ENCODE measurements around the gene MKS1.

The MKS1 gene

DNA sequence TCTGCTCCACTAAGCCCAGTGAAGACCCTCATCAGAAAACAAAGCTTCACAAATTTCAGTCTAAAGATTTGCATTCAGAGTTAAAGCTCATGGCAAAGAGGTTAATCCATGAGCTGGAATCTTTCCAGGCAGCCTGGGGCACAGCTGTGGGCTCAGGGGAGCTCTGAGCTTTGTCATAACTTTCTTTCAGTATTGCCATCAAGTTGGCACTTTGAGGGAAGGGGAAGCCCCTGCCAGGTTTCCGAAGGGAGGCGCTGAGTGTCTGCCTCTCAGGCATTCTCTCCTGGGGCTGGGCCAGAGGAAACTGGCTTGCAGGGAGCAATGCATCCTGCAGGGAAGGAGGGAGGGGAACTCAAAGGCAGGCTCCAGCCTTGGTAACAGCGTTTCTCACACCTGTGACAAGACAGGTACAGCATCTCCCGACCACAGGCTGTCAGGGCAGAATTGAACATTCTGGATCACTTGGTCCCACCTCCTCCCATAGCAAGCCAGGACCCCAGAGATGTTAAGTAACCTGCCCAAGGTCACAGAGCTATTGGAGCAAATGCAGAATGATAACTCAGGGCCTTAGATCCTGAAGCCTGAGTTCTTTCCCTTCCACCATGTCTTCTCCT, 23.2 kb upstream of the MKS1 start:
- no peak for DNase-seq

DNA sequence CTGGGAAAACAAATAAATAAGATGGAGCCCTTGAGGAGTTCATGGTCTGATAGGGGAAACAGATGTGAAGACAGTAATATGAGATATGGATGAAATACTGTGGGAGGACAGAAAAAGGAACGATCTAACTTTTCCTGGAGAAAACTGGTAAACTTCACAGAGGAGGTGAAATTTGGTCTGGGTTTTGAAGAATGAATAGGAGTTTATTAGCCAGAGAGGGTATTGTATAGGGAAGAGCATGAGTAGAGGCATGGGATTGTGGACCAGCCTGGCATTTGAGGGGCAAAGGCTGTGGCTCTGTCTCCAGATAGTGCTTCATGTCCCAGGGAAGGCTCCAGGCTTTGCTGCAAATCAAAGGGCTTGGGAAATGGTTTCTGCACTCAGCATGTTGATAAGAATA, 20.9 kb upstream of the MKS1 start:
- no peak for DNase-seq

DNA sequence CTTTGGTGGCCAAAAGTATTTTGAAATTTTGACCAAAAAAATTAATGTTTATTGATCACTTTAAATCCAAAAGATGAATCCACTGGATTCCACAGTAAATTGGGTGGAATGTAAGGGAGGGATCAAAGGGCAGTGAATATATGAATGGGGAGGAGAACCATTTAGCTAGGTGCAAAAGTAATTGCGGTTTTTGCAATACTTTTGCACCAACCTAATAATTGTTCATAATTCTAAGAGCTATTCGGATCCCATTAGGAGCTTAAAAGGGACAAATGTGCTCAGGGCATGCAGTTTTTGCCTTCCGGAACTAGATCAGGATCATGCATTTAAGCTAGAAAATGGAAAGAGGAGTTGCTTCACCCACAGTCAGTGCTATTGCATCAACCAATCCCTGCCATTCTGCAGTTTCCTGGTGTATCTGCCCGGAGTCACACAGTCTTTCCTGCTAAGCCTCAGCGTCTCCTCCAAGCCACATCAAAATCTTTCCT, 19.1 kb upstream of the MKS1 start, which contains the start of gene LPO:
LPO (plus strand) TSS at position 438 of the 488 bp plus-strand sequence. CDS start 4,396 bp downstream, outside the sequence.
- no peak for DNase-seq

DNA sequence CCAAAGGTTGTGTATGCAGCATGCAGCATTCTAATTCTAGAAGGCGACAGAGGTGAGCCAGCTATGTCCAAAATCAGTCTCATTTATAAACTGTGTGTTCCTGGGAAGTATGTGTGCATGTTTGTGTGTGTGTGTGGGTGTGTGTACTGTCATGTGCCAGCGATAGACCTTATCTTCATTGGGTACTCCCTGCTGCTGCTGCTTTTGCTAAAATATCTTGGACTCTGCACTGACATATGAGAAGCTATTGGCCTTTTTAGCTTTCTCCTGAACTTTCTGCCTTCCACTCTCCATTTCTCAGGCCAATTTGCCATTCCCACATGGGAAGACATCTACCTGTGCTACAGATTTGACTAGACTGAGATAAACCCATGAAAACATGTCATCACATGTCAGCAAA, 17.3 kb upstream of the MKS1 start:
- DNase-seq: no peak

DNA sequence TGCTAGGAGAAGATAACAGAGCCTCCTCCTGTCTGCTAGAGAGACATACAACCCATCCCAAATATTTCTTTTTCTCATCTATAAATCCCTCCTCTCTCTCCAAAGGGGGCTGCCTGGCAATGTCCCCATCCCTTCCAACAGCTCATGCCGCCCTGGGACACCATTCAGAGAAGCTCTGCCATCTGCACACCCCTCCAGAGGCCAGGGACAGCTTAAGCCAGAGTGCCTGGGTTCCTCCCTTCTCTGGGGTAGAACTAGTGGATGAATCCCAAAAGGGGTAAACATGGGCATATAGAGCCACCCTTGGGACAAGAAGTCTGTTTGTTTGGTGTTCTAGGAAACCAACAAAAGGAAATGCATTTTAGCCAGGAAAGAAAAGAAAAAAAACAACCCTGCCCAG, 16.8 kb upstream of the MKS1 start:
- no peak for DNase-seq

DNA sequence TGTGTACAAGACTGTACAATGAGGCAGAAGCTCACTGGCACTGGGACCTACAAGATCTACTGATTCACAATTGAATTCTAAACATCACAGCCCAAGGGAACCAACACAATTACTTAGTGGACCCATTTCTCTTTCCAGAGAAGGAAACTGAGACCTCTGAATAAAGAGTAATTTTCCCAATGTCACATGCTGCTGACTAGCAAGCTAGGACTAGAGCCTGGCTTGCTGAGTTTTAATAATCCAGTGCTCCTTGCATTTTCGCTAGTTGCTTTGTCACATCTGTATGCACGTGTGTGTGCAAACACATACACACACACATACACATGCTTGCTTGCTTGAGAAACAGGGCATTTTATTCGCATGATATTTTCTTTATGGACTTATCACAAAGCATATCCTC, 15.5 kb upstream of the MKS1 start:
- no peak for DNase-seq

DNA sequence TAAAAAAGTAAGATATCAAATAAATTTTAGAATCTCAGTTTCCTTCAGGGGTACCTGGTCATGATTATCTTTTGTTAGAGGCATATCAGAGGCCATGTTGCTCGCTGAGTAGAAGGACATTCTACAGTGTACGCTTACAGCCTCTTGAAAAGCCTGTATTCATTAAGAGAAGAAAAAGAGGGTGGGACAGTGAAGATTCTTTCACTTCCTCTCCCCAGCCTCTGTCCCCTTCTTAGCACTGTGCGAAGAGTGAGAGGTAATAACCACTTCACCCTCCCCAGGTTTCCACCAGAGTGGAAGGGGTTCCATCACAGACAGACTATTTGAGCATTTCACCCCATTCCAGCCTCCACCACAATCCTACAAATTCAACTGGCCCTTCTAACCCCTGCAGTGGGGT, 14.5 kb upstream of the MKS1 start:
- no peak for DNase-seq

DNA sequence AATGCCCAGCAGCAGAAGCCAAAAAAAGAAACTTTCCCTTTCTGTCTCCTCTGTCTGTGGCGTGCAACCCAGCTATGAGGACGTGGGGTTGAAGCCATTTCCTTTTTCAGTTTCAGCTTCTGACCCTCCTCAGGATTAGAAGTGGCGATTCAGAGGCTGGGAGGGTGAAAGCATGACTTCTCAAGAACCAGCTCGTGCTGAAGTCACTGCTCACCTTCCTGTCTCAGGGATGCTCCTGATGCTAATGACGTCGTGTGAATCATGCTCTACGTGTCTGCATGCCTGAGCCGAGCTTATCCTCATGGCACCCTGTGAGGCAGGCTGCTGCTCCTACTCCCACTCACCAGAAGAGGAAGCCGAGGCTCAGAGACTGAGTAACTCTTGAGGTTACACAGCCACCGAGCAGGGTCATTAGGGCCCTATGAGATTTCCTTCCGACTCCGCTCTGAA, 13.7 kb upstream of the MKS1 start:
- peak; percentile 90 for DNase-seq

DNA sequence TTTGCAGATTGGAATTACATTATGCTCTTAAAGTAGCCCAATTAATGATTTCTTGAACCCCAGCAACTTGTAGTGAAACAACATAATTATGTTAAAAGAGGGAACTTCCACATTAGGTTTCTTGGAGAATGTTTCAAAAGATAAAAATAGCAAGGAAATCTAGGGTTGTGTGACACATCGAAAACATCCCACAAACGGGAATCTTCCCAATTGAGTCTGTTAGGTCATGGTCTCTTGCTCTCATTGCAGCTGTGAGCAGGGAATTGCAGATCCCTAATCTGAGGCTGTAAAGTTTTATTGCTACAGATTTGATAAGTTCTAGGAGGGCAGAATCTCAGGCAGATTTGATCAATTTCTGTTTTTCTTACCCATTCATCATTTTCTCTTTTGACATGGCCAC, 12.6 kb upstream of the MKS1 start:
- DNase-seq: peak; percentile 67

DNA sequence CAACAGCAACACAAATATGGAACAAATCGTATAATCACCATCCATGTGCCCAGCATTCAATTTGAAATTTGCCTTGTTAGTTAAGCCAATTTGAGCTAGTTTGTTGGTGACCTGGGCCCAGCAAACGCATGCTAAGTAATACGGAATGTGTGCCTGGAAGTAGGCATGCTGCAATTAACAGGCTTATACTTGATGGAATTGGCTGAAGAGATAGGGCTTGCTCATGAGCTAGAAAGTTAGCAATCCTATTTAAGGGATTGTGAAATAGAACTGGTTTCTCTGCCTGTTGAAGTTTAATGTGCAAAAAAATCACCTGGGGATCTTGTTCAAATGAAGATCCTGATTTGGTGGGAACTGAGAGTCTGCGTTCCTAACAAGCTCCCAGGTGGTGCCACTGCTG, 10.8 kb upstream of the MKS1 start:
- no peak for DNase-seq

DNA sequence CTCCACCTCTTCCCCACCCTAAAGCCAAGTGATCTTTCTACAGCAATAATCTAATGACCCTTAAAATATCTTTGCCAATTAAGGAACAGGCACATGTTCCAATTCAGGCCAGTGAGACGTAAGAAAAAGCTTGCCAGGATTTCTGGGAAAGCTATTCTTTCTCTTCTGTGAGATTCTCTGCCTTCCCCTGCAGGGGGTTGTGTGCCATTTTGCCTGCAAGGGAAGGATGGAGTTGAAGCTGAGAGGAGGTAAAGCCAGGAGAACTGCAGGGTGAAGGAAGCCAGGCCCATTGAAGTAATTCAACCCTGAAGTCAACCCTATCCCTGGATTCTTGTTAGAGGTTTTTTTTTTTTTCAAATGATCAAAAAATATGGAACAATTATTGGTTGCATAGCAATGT, 10.3 kb upstream of the MKS1 start:
- no peak for DNase-seq

DNA sequence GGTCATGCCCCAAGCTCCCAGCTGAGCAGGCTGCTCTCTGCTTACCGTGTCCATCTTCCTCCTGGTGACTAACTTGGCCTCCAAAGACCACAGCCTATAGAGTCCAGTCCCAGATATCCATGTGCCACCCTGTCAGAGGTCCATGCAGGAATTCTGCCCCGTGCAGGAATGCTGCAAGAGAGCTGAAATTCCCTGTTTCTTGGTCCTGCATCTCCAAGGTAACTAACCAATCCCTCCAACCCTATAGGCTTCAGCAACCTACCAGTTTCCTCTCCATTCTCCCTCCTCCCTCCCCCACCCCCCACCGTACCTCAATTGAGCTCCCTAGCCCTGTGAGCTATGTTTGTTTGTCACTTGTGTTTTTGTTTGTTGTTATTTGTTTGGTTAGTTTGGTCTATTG, 9.6 kb upstream of the MKS1 start:
- DNase-seq: no peak

DNA sequence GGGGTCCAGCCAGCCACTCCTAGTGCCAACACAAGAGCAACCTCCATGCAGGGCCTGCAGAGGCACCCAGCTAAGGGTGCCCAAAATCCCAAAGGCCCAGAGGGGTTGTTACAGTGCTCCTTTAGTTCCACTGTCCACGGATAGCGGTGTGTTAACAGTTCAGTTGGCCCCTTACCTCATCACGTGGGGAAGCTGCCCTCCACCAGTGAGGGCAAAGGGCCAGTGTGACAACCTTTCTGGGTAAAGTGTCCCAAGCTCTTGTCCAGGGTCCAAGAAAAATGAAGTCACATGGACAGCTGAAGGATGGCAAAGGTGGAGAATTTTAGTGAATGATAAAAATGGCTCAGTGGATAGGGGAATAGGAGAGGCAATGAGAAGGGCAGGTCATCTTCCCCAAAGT, 8.7 kb upstream of the MKS1 start:
- DNase-seq: no peak

DNA sequence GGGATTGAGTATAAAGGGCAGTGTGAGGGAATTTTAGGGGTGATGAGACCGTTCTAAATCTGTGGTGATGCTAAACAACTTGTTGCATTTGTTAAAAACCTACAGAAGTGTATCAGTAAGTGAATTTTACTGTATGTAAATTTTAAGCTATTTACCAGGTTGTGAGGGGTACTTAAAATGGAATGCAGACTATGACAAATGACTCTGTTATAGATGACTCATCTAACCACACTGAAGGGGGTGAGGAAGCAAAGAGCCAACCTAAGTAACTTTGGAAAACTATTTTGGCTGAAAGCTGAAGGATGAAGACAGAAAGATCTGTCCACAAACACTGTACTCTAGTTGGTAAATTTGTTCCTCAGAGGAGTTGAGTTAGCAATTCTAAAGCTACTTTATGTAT, 5.3 kb upstream of the MKS1 start:
- peak; percentile 81 for DNase-seq

DNA sequence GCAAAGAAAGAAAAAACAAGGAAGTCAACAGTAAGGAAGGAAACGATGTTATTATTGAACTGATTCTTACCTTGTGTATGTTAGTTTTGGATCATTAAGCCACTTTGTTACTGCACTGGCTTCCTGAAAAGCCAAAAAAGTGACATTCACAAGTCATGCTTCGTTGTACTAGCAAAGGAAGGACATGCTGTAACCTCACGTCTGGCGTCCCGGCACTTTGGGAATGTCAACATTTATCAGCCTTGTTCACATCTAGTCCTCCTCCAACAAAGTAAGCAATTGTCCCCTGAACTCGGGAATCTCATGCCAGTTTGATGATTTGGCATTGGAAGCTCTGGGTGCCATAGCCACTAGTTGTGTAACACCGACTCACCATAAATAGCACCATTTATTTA, 731 bp upstream of the MKS1 start:
- DNase-seq: no peak

DNA sequence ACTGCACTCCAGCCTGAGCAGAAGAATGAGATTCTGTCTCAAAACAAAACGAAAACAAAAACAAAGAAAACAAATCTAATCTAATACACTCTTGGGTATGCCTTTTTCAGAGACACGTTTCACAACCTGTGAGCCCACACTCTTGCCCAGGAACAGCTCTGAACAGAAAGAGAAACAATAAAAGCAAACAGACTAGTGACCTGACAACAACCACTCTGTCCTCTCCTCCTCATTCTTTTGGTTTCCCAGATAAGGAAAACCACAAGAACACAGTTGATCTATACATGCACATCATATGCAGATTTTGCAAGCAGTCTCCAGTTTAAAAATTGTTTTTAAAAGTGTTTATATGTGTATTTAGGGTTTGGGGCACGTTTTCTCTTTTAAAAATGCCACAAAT, 1.3 kb downstream of the MKS1 start:
- no peak for DNase-seq

DNA sequence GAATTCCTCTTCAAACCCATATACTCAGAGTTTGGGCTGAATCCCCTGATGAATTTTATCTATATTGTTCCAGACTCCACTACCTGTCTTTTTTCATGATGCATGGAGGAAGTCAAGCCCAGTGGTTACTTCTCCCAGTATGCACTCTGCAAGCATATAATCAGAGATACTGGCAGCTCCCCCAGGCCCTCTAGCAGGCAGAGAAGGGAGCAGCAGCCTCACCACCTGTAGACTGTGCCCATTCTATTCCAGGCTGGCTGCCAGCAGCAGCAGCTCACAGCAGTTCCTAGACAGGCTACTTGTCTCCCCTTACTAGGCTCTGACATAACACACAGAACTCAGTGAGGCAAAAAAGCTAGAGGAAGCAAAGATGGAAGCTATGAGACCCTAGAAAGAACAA, 3.4 kb downstream of the MKS1 start:
- DNase-seq: no peak

DNA sequence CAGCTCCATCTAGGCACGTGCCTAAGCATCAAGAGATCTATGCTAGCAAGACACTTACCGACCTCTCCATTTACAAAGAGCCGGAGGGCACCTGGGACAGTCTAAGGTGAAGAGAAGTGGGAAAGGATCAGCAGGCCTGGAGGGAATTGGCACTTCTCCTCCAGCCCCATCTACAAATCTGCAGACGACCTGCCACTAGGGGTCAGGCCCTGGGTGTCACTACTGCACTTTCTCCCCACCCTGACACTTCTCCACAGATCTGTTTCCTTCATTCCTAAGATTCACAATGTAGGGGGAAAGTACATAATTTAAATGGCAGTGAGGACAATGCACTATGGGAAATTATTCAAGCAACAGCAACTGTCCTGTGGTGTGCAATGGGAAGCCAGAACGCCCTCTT, 8.1 kb downstream of the MKS1 start:
- no peak for DNase-seq

DNA sequence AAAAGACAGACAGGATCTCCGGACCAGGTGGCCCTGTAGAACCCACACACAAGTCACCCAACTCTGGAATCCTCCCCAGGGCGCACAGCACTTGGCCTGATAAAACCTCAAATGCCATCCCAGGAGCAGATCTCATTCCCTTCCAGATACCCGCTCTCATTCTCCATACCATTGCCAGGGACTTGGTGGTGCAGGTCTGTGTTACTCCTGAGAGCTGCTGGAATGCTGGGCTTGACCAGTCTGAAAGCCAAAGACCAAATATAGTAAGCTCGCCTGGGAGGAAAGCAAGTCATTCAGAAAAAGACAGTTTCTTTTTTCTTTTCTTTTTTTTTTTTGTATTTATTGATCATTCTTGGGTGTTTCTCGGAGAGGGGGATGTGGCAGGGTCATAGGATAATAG, 10.7 kb downstream of the MKS1 start:
- no peak for DNase-seq

DNA sequence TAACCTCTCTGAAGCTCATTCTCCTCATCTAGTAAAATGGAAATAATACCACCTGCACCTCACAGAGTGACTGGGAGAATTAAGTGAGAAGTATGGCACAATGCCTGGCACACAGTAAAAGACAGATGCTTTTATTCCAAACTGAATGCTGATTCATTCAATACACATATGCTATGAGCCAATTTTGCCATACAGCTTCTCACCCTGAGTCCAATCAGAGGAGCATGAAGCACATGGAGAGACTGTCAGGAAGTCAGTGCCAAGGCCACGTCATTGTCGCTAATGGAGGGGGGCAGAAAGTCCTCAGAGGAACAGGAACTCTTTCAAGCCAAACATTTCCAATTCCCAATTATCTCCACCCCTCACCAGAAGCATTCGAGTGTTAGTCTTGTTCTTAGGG, 11.6 kb downstream of the MKS1 start:
- DNase-seq: no peak

DNA sequence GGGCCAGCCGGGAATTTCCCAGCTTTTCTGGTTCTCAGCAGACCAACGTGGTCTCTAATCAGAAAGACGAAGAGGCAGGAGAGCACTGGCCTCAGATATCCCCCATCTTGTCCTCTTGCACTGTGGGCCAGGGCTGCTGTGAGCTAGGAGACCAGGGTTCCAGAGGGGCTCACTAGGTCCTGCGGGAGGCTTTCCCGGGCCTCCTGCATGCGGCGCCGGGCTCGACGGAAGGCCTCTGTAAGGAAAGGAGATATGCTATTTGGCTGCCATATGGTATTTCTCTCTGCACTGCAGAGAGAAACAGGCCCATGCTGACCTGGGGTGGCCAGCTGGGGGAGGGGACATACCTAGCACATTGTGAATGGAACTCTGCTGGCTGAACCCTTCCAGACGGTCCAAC, 13.1 kb downstream of the MKS1 start:
- no peak for DNase-seq

DNA sequence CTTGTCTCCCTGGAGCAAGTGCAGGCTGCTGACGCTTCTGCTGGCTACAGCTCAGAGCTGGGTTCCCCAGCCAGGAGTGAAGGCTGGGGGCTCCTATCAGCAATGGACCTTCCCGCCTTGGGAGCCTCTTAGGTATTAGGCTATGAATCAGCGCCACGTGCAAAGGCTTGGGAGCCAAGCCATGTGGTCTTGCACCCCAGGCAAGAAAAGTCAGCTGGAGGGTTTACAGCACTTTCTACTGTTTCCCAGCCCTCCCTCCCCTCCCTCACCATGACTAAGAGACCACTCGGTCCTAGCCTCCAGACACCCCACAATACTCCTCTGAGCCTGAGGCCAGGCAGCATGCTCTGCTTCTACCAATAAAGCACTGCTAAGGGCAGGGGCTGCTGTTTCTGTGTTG, 14.3 kb downstream of the MKS1 start:
- DNase-seq: peak; percentile 11

DNA sequence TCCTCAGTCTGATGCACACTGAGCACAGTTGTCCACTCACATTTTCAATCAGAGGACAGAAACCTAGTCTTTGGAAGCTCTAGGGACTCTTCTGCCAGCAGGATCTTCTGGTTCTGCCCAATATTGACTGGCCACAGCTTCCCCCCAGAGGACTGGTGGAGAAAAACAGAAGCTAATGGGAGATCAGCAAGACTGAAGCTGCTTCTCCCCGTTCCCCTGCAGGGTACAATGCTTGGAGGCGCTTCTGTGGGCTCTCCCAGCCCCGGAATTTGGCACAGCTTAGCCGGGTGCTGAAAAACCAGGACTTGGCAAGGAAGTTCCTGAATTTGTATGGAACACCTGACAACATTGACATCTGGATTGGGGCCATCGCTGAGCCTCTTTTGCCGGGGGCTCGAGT, 16.2 kb downstream of the MKS1 start:
- DNase-seq: no peak

DNA sequence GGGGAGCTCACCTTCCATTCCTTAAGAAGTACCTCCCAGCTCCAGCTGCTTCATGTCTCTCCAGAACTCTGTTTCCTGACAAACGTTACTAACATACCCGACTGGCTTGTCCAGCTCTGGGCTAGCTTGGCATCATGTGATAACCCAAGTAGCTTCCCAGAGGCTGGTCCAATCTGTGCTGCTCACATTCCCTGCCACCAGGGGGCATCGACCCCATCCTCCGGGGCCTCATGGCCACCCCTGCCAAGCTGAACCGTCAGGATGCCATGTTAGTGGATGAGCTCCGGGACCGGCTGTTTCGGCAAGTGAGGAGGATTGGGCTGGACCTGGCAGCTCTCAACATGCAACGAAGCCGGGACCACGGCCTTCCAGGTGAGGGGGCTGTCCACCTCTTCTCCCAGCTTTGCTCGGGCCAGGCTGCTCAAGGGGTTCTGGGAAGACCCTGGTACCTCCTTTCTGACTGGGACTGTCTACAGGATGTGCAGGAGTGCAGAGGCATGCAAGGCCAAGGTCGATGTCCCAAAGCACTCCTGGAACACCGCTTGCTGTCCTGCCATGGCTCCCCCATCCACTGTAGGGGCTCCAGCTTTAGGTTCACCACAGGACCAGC, 18.9 kb downstream of the MKS1 start:
- peak; percentile 55 for DNase-seq

DNA sequence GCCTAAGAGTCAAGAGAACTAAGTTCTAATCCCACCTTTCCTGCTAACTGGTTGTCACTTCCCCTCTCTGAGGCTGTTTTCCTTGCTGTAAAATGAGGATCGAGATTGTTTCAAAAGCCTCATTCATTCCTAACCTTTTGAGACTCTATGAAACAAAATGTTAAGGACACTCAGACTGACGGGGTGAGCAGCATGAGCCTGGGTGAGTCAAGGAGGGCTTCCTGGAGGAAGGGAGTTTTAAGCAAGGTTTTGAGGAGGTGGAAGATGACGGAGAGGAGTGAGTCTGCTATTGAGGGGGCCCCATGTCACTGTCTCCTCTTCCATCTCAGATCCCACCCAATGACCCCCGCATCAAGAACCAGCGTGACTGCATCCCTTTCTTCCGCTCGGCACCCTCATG, 22.4 kb downstream of the MKS1 start:
- DNase-seq: no peak
